ENCODE measurements around the gene AMN1. TPM values are rescaled to one million over a fixed set of nuclear protein-coding genes. Genes with fewer than 3 reads are reported as not detected.
"Not testable (repeated sequence)": the region's sequence is repeated elsewhere in the genome, so short reads cannot be mapped to it uniquely, and the experiment has no call there.

Gene AMN1
- total RNA-seq, 2 experiments from 2014 or later, result 12.6 to 20.1 TPM

GRCh38 chr12:31759632-31760459 is 31.0 kb upstream of the AMN1 start:
- no TSS peak for BruUV-seq (replicated peaks)
- peaks cover 13% of the 10 kb centered on the region for H3K4me1 ChIP-seq (ENCODE audit: insufficient read depth, low read length, poor library complexity, severe bottlenecking)
- H4K20me1 ChIP-seq (ENCODE audit: insufficient read depth, low read length), result no peaks in the 10 kb centered on the region
- TF ChIP-seq EZH2phosphoT487 (IDR thresholded peaks at IDR 0.05; ENCODE audit: borderline replicate concordance, low read depth, low read length), result no peak
- TF ChIP-seq CTCF (conservative IDR thresholded peaks at IDR 0.05; ENCODE audit: low read length), result no peak
- POLR2A ChIA-PET, result interaction anchor here (0.6 to 1.9 kb wide), 5 partner anchors 13 to 106 kb away, joined by 3 to 11 read pairs (median 3); no protein-coding TSS in a partner anchor
- intact Hi-C loops (cut with micrococcal nuclease; ENCODE audit: unreplicated experiment), result loop anchor here (1.0 kb wide), 1 partner anchor 8 kb away; no protein-coding TSS in a partner anchor
- H3K27ac ChIP-seq (ENCODE audit: low read depth, low read length, poor library complexity, severe bottlenecking), result peak overlapping the region; percentile 29
- peak overlapping the region; percentile 76 for H2AFZ ChIP-seq (ENCODE audit: low read length)
- H3K9me3 ChIP-seq (ENCODE audit: low read length), result no peaks in the 10 kb centered on the region
- no peaks in the 10 kb centered on the region for H3K9me2 ChIP-seq (ENCODE audit: insufficient read depth, low read length)
- CTCF ChIA-PET (ENCODE audit: unreplicated experiment), result interaction anchor here (1.2 kb wide), 1 partner anchor 14 kb away, joined by 4 read pairs; no protein-coding TSS in a partner anchor
- H3K4me3 ChIP-seq (ENCODE audit: low read depth, low read length, poor library complexity, severe bottlenecking), result no peak overlapping the region
- H3K4me2 ChIP-seq (ENCODE audit: low read length), result peak overlapping the region; percentile 8; the same call in 1 of the 2 replicates
- peak; percentile 39 for DNase-seq (ENCODE audit: low spot score)
- no peaks in the 10 kb centered on the region for H3K36me3 ChIP-seq (ENCODE audit: insufficient read depth, low read length)
- no peaks in the 10 kb centered on the region for H3K79me2 ChIP-seq (ENCODE audit: insufficient read depth, low read depth, low read length)

- CTCF ChIA-PET (ENCODE audit: unreplicated experiment); H3K4me2 ChIP-seq (ENCODE audit: low read length); BruUV-seq (replicated peaks); intact Hi-C loops (cut with micrococcal nuclease; ENCODE audit: unreplicated experiment); DNase-seq (ENCODE audit: low spot score); H3K36me3 ChIP-seq (ENCODE audit: insufficient read depth, low read length); H3K79me2 ChIP-seq (ENCODE audit: insufficient read depth, low read depth, low read length); H2AFZ ChIP-seq (ENCODE audit: low read length); H3K4me3 ChIP-seq (ENCODE audit: low read depth, low read length, poor library complexity, severe bottlenecking); H3K9me2 ChIP-seq (ENCODE audit: insufficient read depth, low read length); H3K27ac ChIP-seq (ENCODE audit: low read depth, low read length, poor library complexity, severe bottlenecking); H3K9me3 ChIP-seq (ENCODE audit: low read length); H4K20me1 ChIP-seq (ENCODE audit: insufficient read depth, low read length): not testable (repeated sequence)
- H3K4me1 ChIP-seq (ENCODE audit: insufficient read depth, low read length, poor library complexity, severe bottlenecking), result peaks cover 16% of the 10 kb centered on the region
- POLR2A ChIA-PET, result interaction anchor here (0.7 kb wide), 1 partner anchor 247 kb away, joined by 3 read pairs; no protein-coding TSS in a partner anchor
These were observed 29.5 kb upstream of the AMN1 start for GRCh38 chr12:31758297-31758696.

GRCh38 chr12:31756977-31757420 is 28.2 kb upstream of the AMN1 start:
- Histone ChIP-seq H3K9me2 (ENCODE audit: insufficient read depth, low read length) (no peaks in the 10 kb centered on the region), H4K20me1 (ENCODE audit: insufficient read depth, low read length) (no peaks in the 10 kb centered on the region), H3K79me2 (ENCODE audit: insufficient read depth, low read depth, low read length) (no peaks in the 10 kb centered on the region), H3K4me1 (ENCODE audit: insufficient read depth, low read length, poor library complexity, severe bottlenecking) (peaks cover 29% of the 10 kb centered on the region), H3K4me3 (ENCODE audit: low read depth, low read length, poor library complexity, severe bottlenecking) (no peak overlapping the region), H3K36me3 (ENCODE audit: insufficient read depth, low read length) (no peaks in the 10 kb centered on the region), H3K27ac (ENCODE audit: low read depth, low read length, poor library complexity, severe bottlenecking) (no peak overlapping the region), H3K9me3 (ENCODE audit: low read length) (no peaks in the 10 kb centered on the region), H3K4me2 (ENCODE audit: low read length) (no peak overlapping the region), H2AFZ (ENCODE audit: low read length) (no peak overlapping the region)
- CTCF ChIA-PET (ENCODE audit: unreplicated experiment), result no interaction called here
- TF ChIP-seq EZH2phosphoT487 (IDR thresholded peaks at IDR 0.05; ENCODE audit: borderline replicate concordance, low read depth, low read length) (no peak), CTCF (conservative IDR thresholded peaks at IDR 0.05; ENCODE audit: low read length) (no peak)
- POLR2A ChIA-PET, result interaction anchor here (0.6 kb wide), 1 partner anchor 246 kb away, joined by 3 read pairs; no protein-coding TSS in a partner anchor
- intact Hi-C loops (cut with micrococcal nuclease; ENCODE audit: unreplicated experiment), result no loop called here
- no TSS peak for BruUV-seq (replicated peaks)
- DNase-seq (ENCODE audit: low spot score), result no peak
